NB4 (cell line): Measurements from ENCODE around the gene DMXL2.
"Not testable (repeated sequence)": the region's sequence is repeated elsewhere in the genome, so short reads cannot be mapped to it uniquely, and the experiment has no call there.

ENCODE experiments used
- DNase-seq: peaks from one replicate; pipeline ENCODE4 v3.0.0; 2010; ENCODE audit warnings: low read depth
- H3K4me3 ChIP-seq: one replicate; pipeline ENCODE4 v1.5.1; 2011; ENCODE audit warnings: mild to moderate bottlenecking, low read depth, low read length, moderate library complexity
- MYC ChIP-seq: IDR thresholded peaks from 2 replicates; pipeline ENCODE4 v1.6.1; 2011; ENCODE audit warnings: low read depth, low read length
- POLR2A ChIP-seq: IDR thresholded peaks from 2 replicates; pipeline ENCODE4 v1.6.1; 2011; ENCODE audit warnings: mild to moderate bottlenecking; ENCODE audit not compliant: insufficient read length; ENCODE audit errors: extremely low read depth
- TF ChIP-seq, protein P1 (sequence below): IDR thresholded peaks from 2 replicates; pipeline ENCODE4 v1.6.1; 2011; ENCODE audit warnings: low read depth, low read length
- TF ChIP-seq, protein P2 (sequence below): IDR thresholded peaks from one replicate; pipeline ENCODE4 v1.5.1; 2012; ENCODE audit warnings: low read depth, low read length

Gene DMXL2

DNA sequence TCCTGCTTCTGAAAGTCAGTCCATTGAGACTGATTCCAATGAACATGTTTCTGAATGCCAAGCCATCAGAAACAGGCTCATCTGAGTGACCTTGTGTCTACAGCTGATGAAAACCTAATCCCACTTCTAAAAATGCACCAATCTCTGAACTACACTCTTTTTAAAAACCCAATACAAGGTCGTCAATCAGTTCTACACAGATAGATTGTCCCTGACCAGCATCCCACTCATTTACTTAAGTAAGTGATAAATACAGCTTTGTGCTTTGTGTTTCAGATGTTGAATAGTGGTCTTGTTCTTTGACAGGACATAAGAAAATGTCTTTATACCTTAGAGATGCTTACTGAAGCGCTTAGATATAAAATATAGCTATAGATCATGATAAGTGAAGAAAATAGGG is 38.5 kb upstream of the DMXL2 start:
- no peak overlapping the region for H3K4me3 ChIP-seq
- TF ChIP-seq POLR2A (no peak), MYC (no peak)
- TF ChIP-seq, protein P1, sequence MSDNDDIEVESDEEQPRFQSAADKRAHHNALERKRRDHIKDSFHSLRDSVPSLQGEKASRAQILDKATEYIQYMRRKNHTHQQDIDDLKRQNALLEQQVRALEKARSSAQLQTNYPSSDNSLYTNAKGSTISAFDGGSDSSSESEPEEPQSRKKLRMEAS = no peak
- TF ChIP-seq, protein P2, sequence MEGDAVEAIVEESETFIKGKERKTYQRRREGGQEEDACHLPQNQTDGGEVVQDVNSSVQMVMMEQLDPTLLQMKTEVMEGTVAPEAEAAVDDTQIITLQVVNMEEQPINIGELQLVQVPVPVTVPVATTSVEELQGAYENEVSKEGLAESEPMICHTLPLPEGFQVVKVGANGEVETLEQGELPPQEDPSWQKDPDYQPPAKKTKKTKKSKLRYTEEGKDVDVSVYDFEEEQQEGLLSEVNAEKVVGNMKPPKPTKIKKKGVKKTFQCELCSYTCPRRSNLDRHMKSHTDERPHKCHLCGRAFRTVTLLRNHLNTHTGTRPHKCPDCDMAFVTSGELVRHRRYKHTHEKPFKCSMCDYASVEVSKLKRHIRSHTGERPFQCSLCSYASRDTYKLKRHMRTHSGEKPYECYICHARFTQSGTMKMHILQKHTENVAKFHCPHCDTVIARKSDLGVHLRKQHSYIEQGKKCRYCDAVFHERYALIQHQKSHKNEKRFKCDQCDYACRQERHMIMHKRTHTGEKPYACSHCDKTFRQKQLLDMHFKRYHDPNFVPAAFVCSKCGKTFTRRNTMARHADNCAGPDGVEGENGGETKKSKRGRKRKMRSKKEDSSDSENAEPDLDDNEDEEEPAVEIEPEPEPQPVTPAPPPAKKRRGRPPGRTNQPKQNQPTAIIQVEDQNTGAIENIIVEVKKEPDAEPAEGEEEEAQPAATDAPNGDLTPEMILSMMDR = no peak
- DNase-seq = no peak

- DNase-seq = peak; percentile 48
- H3K4me3 ChIP-seq = no peak overlapping the region
- TF ChIP-seq MYC (no peak), POLR2A (no peak)
- TF ChIP-seq, protein P1 = no peak
- TF ChIP-seq, protein P2 = no peak
Observed at GRCh38 chr15:51658664-51659063, 36.1 kb upstream of the DMXL2 start.

DNA sequence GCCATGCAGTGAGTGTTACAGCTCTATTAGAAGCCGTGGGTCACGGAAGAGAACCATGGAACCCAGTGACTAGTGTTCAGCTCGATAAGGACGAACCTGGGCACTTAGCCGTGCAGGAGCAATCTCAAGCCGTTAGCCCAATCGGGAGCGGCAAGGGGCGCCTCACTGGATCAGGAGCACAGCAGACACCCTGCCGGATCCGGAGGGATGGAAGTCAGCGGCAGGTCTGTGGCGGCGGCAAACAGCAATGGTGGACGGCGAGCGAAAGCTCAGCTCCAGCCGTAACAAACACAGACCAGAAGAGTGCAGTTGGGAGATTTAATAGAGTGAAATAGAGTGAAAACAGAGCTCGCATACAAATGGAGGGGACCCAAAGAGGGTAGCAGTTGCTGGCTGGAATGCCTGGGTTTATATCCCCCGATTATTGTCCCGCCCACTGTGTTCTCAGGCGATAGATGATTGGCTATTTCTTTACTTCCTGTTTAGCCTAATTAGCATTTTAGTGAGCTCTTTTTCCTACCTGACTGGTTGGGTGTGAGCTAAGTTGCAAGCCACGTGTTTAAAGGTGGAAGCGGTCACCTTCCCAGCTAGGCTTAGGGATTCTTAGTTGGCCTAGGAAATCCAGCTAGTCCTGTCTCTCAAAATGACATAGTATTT is 33.0 kb upstream of the DMXL2 start:
- not testable (repeated sequence) for DNase-seq, H3K4me3 ChIP-seq

DNA sequence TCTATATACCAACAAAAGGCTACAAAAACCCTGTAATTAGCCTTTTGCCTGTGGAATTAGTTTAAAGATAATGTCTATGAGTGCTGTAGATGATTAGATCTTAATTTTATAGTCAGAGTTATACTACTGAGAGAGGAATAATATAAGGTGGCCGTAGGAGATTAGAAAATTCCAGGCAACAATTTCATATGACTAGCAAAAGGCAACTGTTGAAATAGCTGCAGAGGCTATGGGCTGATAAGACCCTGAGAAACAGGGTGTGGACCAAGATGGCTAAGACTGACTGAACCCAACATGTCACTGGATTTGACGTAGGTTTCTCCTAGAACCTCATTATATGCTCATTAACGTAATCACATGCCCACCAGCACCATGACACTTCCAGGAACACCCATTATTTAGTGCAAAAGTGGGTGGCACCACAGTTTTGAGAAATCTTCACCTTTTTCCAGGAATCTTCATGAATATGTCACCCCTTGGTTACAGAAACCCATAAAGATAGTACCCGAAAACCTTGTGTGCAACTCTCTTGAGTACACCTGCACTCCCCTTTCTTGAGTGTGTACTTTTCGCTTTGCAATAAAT is 29.6 kb upstream of the DMXL2 start:
- DNase-seq = no peak
- TF ChIP-seq POLR2A = no peak
- no peak for TF ChIP-seq MYC
- TF ChIP-seq, protein P2 = no peak
- TF ChIP-seq, protein P1 = no peak
- H3K4me3 ChIP-seq = no peak overlapping the region

DNA sequence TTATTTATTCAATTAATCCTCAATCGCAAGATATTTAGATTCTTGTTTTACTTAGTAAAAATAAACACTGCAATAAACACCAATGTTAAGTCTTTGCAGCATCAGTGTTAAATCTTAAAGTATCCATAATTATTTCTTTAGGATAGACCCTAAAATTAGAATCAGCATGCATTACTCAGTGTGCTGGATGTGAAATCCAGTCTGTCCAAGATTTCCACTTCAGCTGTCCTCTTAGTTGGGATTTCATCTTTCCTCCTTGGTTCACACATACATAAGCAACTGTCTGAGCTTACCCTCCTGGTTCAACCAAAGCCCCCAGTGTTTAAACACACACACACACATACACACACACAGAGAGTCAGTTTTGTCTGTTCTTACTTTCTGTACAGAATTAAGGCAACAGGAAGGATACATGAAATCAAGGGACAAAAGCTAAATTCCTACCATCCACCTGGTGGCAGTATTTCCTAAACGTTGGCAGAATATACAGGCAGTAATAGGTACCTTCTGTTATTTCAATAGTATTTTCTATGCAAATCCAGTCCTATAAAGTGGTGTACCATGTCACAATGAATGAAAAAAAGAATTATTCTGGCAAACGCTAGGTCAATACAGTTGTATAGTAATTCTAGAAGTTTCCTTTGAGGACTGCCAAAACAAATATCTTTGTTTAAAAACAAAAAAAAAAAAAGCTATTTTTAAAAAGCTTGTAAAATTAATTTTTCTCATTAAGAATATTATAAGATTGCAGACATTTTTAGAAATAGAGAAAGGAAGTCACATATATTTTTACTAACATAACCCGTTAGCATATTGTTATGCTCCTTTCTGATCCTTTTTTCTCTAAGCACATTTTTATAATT is 27.3 kb upstream of the DMXL2 start:
- TF ChIP-seq, protein P2 = peak; percentile 55
- TF ChIP-seq MYC = no peak
- no peak for TF ChIP-seq POLR2A
- peak; percentile 85 for DNase-seq
- H3K4me3 ChIP-seq = no peak overlapping the region

- H3K4me3 ChIP-seq, DNase-seq: not testable (repeated sequence)
Observed at GRCh38 chr15:51648643-51649042, 26.1 kb upstream of the DMXL2 start.

GRCh38 chr15:51648101-51648500 is 25.5 kb upstream of the DMXL2 start:
- DNase-seq, H3K4me3 ChIP-seq: not testable (repeated sequence)
